Dendritic cell treated with granulocyte-macrophage colony-stimulating factor and Interleukin-4, amounts not matched to agents 40 ng/mL and 50 ng/mL, for 4 days (primary cell): ENCODE measurements around the gene ARRDC1.
"Not testable (repeated sequence)": the region's sequence is repeated elsewhere in the genome, so short reads cannot be mapped to it uniquely, and the experiment has no call there.

ENCODE experiments used
- H3K27ac Mint-ChIP-seq: one replicate; pipeline ENCODE4 v1.8.0; 2022; ENCODE audit warnings: mild to moderate bottlenecking, mixed read lengths
- H3K27me3 Mint-ChIP-seq: one replicate; pipeline ENCODE4 v1.8.0; 2022; ENCODE audit warnings: mild to moderate bottlenecking, mixed read lengths
- H3K36me3 Mint-ChIP-seq: one replicate; pipeline ENCODE4 v1.8.0; 2022; ENCODE audit warnings: low read depth, mixed read lengths
- H3K4me1 Mint-ChIP-seq: one replicate; pipeline ENCODE4 v1.8.0; 2022; ENCODE audit warnings: low read depth, mixed read lengths
- H3K4me3 Mint-ChIP-seq: one replicate; pipeline ENCODE4 v1.8.0; 2022; ENCODE audit warnings: mild to moderate bottlenecking, moderate library complexity, mixed read lengths
- H3K9me3 Mint-ChIP-seq: one replicate; pipeline ENCODE4 v1.8.0; 2022; ENCODE audit warnings: mixed read lengths
- intact Hi-C: fragments of 100-400 bp; cut with micrococcal nuclease; formaldehyde crosslinking; loops from one replicate; pipeline ENCODE4 v1.15.0; 2022

The ARRDC1 gene

DNA sequence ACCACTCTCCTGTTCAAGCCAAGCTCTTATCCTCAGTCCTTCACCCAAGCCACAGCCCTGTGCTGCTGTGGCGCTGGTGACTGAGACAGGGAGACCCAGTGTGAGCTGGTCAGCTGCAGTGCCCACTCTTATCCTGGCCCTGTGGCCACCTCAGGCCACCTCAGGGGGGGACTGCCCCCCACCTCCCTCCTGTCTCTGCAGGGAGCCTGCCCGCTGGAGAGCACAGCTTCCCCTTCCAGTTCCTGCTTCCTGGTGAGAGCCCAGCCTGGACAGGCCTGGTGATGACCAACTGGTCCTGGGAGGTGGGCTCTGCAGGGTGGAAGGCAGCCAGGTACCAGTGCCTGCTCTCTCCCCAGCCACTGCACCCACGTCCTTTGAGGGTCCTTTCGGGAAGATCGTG lies 7.8 kb downstream of the ARRDC1 start:
- Mint-ChIP-seq H3K27ac (peak overlapping the region; percentile 63), H3K4me3 (no peak overlapping the region), H3K36me3 (peaks cover 76% of the 10 kb centered on the region), H3K9me3 (no peaks in the 10 kb centered on the region), H3K4me1 (peaks cover 70% of the 10 kb centered on the region), H3K27me3 (no peaks in the 10 kb centered on the region)
- intact Hi-C loops = no loop called here

GRCh38 chr9:137613738-137614523 lies 8.4 kb downstream of the ARRDC1 start:
- Mint-ChIP-seq H3K36me3 (peaks cover 75% of the 10 kb centered on the region), H3K27me3 (no peaks in the 10 kb centered on the region), H3K4me3 (no peak overlapping the region), H3K9me3 (no peaks in the 10 kb centered on the region), H3K27ac (no peak overlapping the region), H3K4me1 (peaks cover 64% of the 10 kb centered on the region)
- intact Hi-C loops = no loop called here

- H3K27me3 Mint-ChIP-seq = no peaks in the 10 kb centered on the region
- no peak overlapping the region for H3K4me3 Mint-ChIP-seq
- peaks cover 66% of the 10 kb centered on the region for H3K36me3 Mint-ChIP-seq
- intact Hi-C loops = no loop called here
- peak overlapping the region; percentile 41 for H3K27ac Mint-ChIP-seq
- H3K4me1 Mint-ChIP-seq = peaks cover 58% of the 10 kb centered on the region
- no peaks in the 10 kb centered on the region for H3K9me3 Mint-ChIP-seq
Measured at GRCh38 chr9:137614631-137615386, 9.3 kb downstream of the ARRDC1 start.

DNA sequence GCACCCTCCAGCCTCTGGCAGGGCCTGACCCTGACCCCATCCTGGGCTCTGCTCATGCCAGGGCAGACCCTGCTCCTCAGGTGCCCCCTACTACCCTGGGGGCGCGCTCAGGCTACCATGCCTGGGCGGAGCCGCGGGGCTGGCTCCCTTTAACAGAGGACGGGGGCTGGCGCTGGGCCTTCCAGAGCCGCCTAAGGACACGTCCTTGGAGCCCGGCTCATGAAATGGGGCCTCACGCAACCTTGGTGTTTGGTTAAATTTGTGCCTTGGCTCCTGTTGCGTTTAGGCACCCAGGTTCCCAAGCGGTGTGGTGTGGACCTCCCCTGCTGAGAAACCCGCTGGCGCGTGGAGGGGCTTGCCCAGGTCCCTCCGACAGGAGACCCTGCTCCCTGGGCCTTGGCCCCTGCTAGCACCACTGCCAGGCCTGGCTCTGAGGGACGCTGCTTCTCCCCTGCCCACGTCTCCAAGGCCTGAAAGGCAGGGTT lies 9.9 kb downstream of the ARRDC1 start:
- Mint-ChIP-seq H3K9me3 (no peaks in the 10 kb centered on the region), H3K4me3 (no peak overlapping the region), H3K27me3 (no peaks in the 10 kb centered on the region), H3K36me3 (peaks cover 60% of the 10 kb centered on the region), H3K27ac (no peak overlapping the region), H3K4me1 (peaks cover 63% of the 10 kb centered on the region)
- intact Hi-C loops = no loop called here

DNA sequence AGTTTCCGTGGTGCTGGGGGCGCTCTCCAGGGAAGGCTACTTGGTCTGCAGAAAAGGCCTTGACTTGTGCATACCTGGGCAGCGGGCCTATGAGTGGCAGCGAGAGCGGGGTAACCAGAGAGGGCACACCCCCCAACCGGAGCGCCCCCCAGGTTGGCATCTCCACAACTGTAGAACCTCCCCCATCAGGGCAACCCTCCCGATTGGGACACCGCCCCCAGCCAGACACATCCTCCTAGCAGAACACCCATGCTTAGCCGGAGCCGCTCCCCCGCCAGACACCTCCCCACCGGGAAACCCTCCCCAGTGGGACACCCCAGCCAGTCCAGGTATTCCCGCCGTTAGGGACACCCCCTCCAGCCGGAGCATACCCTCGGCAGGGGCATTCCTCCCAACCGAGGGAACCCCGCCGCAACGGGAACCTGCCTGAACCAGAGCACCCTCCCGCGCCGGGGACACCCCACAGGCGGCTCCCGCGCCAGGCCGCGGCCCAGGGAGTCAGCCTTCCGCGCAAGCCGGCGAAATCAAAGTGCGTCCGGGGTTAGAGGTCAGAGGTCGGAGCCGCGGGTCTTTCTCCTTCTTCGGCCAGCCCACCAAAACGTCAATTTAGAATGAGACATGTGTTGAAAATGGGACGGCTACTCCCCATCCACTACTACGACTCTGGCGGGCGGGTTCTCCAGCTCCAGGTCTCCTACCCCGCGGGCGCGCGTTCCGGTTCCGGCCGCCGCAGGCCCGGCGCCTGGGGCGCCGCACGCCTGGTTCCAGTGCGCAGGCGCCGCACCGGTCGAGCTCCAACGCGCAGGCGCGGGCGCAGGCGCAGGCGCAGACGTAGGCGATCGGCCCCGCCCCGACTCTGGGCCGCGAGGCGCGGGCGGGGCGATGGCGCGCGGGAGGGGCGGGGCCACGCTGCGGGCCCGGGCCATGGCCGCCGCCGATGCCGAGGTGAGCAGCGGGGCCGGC lies 12.9 kb downstream of the ARRDC1 start, which contains the start of gene EHMT1:
TSS of gene EHMT1 (plus strand) at position 901 of the 963 bp plus-strand sequence. CDS start at position 925, 24 bp downstream.
- Mint-ChIP-seq H3K9me3 (no peaks in the 10 kb centered on the region), H3K27me3 (no peaks in the 10 kb centered on the region), H3K36me3 (peaks cover 54% of the 10 kb centered on the region), H3K4me3 (peak within 1 kb of the TSS; percentile 86), H3K4me1 (peaks cover 51% of the 10 kb centered on the region), H3K27ac (peak within 1 kb of the TSS; percentile 91)
- intact Hi-C loops = loop anchor here (1.0 to 2.0 kb wide), 2 partner anchors 28 to 40 kb away; partner anchors contain the start of genes DPH7 and ZMYND19

GRCh38 chr9:137619240-137620047 lies 14.0 kb downstream of the ARRDC1 start:
- no peaks in the 10 kb centered on the region for H3K27me3 Mint-ChIP-seq
- H3K27ac Mint-ChIP-seq = peak overlapping the region; percentile 81
- H3K4me1 Mint-ChIP-seq = peaks cover 46% of the 10 kb centered on the region
- intact Hi-C loops = loop anchor here (2.0 kb wide), 1 partner anchor 41 kb away; the partner anchor contains the start of gene DPH7
- H3K9me3 Mint-ChIP-seq = no peaks in the 10 kb centered on the region
- H3K36me3 Mint-ChIP-seq = peaks cover 54% of the 10 kb centered on the region
- H3K4me3 Mint-ChIP-seq = peak overlapping the region; percentile 86

GRCh38 chr9:137620048-137620405 lies 14.5 kb downstream of the ARRDC1 start:
- Mint-ChIP-seq H3K4me3 (peak overlapping the region; percentile 86), H3K4me1 (peaks cover 44% of the 10 kb centered on the region), H3K27ac (peak overlapping the region; percentile 81), H3K27me3 (no peaks in the 10 kb centered on the region), H3K9me3 (no peaks in the 10 kb centered on the region), H3K36me3 (peaks cover 50% of the 10 kb centered on the region)
- intact Hi-C loops = no loop called here

GRCh38 chr9:137620581-137620980 lies 15.1 kb downstream of the ARRDC1 start:
- Mint-ChIP-seq H3K27ac (no peak overlapping the region), H3K4me1 (peaks cover 49% of the 10 kb centered on the region)

GRCh38 chr9:137621131-137621757 lies 15.8 kb downstream of the ARRDC1 start:
- no peaks in the 10 kb centered on the region for H3K27me3 Mint-ChIP-seq
- H3K36me3 Mint-ChIP-seq = peaks cover 38% of the 10 kb centered on the region
- intact Hi-C loops = no loop called here
- peaks cover 51% of the 10 kb centered on the region for H3K4me1 Mint-ChIP-seq
- no peak overlapping the region for H3K4me3 Mint-ChIP-seq
- no peak overlapping the region for H3K27ac Mint-ChIP-seq
- no peaks in the 10 kb centered on the region for H3K9me3 Mint-ChIP-seq

More at GRCh38 chr9:137620581-137620980, 15.1 kb downstream of the ARRDC1 start:
- peak overlapping the region; percentile 13 for H3K4me3 Mint-ChIP-seq
- H3K36me3 Mint-ChIP-seq = peaks cover 45% of the 10 kb centered on the region
- no peaks in the 10 kb centered on the region for H3K27me3 Mint-ChIP-seq
- intact Hi-C loops = no loop called here
- H3K9me3 Mint-ChIP-seq = no peaks in the 10 kb centered on the region

- Mint-ChIP-seq H3K4me1 (peaks cover 48% of the 10 kb centered on the region), H3K36me3 (peaks cover 30% of the 10 kb centered on the region)
- H3K27me3 Mint-ChIP-seq, H3K9me3 Mint-ChIP-seq, intact Hi-C loops, H3K4me3 Mint-ChIP-seq, H3K27ac Mint-ChIP-seq: not testable (repeated sequence)
Measured at GRCh38 chr9:137622211-137622610, 16.7 kb downstream of the ARRDC1 start.

DNA sequence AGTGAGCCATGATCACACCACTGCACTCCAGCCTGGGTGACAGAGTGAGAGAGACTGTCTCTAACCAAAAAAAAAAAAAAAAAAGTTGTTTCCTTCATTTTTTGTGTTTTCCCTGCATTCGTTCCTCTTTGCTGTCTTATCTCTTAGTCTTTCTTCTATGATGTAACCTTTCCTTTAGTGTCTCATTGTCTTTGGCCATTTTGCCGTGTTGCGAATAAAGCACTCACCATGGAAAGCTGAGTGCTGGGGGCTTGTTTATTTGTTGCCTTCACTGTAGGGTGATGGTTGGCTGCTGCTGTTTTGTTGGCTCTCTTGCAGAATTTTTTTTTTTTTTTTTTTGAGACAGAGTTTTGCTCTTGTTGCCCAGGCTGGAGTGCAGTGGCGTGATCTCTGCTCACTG lies 21.0 kb downstream of the ARRDC1 start:
- Mint-ChIP-seq H3K27ac (no peak overlapping the region), H3K4me1 (peaks cover 51% of the 10 kb centered on the region), H3K4me3 (no peak overlapping the region), H3K36me3 (peaks cover 17% of the 10 kb centered on the region), H3K27me3 (no peaks in the 10 kb centered on the region), H3K9me3 (no peaks in the 10 kb centered on the region)
- intact Hi-C loops = no loop called here

DNA sequence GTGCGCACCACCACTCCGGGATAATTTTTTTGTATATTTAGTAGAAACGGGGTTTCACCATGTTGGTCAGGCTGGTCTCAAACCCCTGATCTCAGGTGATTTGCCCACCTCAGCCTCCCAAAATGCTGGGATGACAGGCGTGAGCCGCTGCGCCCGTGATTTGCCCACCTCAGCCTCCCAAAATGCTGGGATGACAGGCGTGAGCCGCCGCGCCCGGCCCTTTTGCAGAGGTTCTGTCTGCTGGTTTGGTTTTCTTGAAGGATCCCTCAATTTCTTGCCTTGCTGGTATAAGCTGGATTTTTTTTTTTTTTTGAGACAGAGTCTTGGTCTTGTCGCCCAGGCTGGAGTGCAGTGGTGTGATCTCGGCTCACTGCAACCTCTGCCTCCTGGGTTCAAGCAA lies 21.9 kb downstream of the ARRDC1 start:
- H3K9me3 Mint-ChIP-seq, intact Hi-C loops, H3K27me3 Mint-ChIP-seq, H3K4me3 Mint-ChIP-seq, H3K27ac Mint-ChIP-seq: not testable (repeated sequence)
- Mint-ChIP-seq H3K4me1 (peaks cover 55% of the 10 kb centered on the region), H3K36me3 (peaks cover 17% of the 10 kb centered on the region)
